Activated CD4-positive, alpha-beta T cell treated with anti-CD3 and anti-CD28 coated beads for 36 hours (primary cell): ENCODE data around the gene MRTFB. TPM values are rescaled to one million over a fixed set of nuclear protein-coding genes. Genes with fewer than 3 reads are reported as not detected.

Experiments used
- ATAC-seq: fragments of 200-7000 bp; cut with Tn5 transposase; one replicate; pipeline ENCODE4 v1.10.0; 2021; ENCODE audit warnings: mild to moderate bottlenecking, moderate library complexity
- CTCF ChIA-PET: fragments of 350-600 bp; sonication (Branson Sonifier 250); formaldehyde crosslinking; loops from one replicate; lab custom pipeline; 2021; ENCODE audit warnings: antibody characterized with exemption; lab: Charles Lee
- POLR2A ChIA-PET: fragments of 350-600 bp; sonication (Branson Sonifier 250); formaldehyde crosslinking; loops from one replicate; lab custom pipeline; 2021; ENCODE audit warnings: antibody characterized with exemption, inconsistent platforms; lab: Charles Lee
- DNase-seq: peaks from one replicate; pipeline ENCODE4 v3.0.0-alpha.2; 2020
- H3K27ac Mint-ChIP-seq: one replicate; pipeline ENCODE4 v1.8.0; 2021; ENCODE audit warnings: mixed read lengths
- H3K27me3 Mint-ChIP-seq: one replicate; pipeline ENCODE4 v1.8.0; 2021; ENCODE audit warnings: mixed read lengths
- H3K36me3 Mint-ChIP-seq: one replicate; pipeline ENCODE4 v1.8.0; 2021; ENCODE audit warnings: low read depth, mixed read lengths
- H3K4me1 Mint-ChIP-seq: one replicate; pipeline ENCODE4 v1.8.0; 2021; ENCODE audit warnings: mixed read lengths
- H3K4me3 Mint-ChIP-seq: one replicate; pipeline ENCODE4 v1.8.0; 2021; ENCODE audit warnings: mild to moderate bottlenecking, moderate library complexity, mixed read lengths
- H3K9me3 Mint-ChIP-seq: one replicate; pipeline ENCODE4 v1.8.0; 2021; ENCODE audit warnings: low read depth, mixed read lengths
- intact Hi-C, 2 experiments: fragments of 100-400 bp; cut with DNase I in 1 of 2; cut with micrococcal nuclease in 1 of 2; formaldehyde crosslinking; loops; one replicate each; pipeline versions ENCODE4 v1.14.2 to v1.15.1; 2022 to 2024; cut with DNase I, micrococcal nuclease
- total RNA-seq, 2 experiments: library from RNA; stranded (reverse); gene quantifications; one replicate each; pipeline ENCODE4 v1.2.3, GENCODE V29; 2021

MRTFB gene
- total RNA-seq, 2 experiments from 2014 or later = 9.6 to 16.9 TPM

DNA sequence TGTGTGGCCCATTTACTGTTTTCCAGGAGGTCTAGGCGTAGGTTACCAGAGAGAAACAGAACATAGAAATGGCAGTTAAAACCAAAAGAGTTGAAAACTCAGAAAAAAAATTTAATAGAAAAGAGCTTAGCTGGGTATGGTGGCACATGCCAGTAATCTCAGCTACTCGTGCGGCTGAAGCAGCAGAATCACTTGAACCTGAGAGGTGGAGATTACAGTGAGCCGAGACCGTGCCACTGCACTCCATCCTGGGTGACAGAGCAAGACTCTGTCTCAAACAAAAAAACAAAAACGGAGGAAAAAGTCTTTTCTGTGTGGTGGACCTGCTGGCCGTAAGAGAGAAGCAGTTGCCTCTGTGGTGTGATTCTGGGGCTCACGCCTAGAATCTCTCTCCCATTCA is 35.8 kb downstream of the MRTFB start:
- ChIA-PET POLR2A (interaction anchor here (0.6 kb wide), 1 partner anchor 29 kb away, joined by 3 read pairs; no protein-coding TSS in a partner anchor), CTCF (interaction anchor here (0.6 kb wide), 1 partner anchor 14 kb away, joined by 4 read pairs; no protein-coding TSS in a partner anchor)
- DNase-seq (no peak), ATAC-seq (no peak)
- intact Hi-C loops = loop anchor here in 1 of 2 experiments (5.0 kb wide), 1 partner anchor 80 kb away; no protein-coding TSS in a partner anchor
- H3K4me1 Mint-ChIP-seq = peaks cover 48% of the 10 kb centered on the region
- no peak overlapping the region for H3K4me3 Mint-ChIP-seq
- H3K9me3 Mint-ChIP-seq = no peaks in the 10 kb centered on the region
- H3K27me3 Mint-ChIP-seq = no peaks in the 10 kb centered on the region
- H3K27ac Mint-ChIP-seq = no peak overlapping the region
- no peaks in the 10 kb centered on the region for H3K36me3 Mint-ChIP-seq

DNA sequence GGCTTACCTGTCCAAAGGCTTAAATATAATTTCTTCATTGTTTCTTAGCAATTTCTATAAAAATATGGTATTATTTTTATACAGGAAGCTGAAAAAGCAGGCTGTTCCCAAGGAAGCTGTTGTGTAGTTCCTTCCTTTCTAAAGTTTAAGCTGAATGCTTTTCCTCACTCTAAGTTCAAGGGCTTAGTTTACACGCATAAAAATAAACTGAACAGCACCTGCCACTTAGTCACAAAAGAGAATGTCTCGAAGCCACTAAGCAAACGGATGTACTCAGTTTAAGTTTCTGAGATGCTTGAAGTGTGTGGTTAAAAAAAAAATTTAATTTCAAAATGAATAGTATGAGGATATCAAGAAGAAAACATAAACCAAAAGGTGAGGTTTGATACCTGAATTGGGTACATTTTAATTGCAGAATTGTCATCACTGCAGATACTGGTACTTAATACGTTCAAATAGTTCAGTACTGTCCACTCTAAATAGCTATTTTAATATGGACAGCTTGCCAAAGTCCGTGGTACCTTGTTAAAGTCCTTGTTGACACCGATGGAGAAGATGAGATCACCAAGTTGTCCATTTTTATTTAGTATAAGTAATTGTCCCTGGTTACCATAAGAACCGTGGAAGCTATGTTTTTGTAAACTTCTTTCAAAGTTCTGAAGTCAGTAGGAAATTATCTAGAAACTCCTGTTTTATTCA is 38.1 kb downstream of the MRTFB start:
- Mint-ChIP-seq H3K9me3 (no peaks in the 10 kb centered on the region), H3K27ac (no peak overlapping the region), H3K36me3 (no peaks in the 10 kb centered on the region), H3K27me3 (no peaks in the 10 kb centered on the region), H3K4me1 (peaks cover 41% of the 10 kb centered on the region), H3K4me3 (no peak overlapping the region)
- intact Hi-C loops = loop anchor here in 1 of 2 experiments (5.0 kb wide), 1 partner anchor 78 kb away; no protein-coding TSS in a partner anchor
- DNase-seq = no peak
- ChIA-PET POLR2A (no interaction called here), CTCF (interaction anchor here (1.2 kb wide), 1 partner anchor 13 kb away, joined by 3 read pairs; no protein-coding TSS in a partner anchor)
- ATAC-seq = peak; percentile 64

DNA sequence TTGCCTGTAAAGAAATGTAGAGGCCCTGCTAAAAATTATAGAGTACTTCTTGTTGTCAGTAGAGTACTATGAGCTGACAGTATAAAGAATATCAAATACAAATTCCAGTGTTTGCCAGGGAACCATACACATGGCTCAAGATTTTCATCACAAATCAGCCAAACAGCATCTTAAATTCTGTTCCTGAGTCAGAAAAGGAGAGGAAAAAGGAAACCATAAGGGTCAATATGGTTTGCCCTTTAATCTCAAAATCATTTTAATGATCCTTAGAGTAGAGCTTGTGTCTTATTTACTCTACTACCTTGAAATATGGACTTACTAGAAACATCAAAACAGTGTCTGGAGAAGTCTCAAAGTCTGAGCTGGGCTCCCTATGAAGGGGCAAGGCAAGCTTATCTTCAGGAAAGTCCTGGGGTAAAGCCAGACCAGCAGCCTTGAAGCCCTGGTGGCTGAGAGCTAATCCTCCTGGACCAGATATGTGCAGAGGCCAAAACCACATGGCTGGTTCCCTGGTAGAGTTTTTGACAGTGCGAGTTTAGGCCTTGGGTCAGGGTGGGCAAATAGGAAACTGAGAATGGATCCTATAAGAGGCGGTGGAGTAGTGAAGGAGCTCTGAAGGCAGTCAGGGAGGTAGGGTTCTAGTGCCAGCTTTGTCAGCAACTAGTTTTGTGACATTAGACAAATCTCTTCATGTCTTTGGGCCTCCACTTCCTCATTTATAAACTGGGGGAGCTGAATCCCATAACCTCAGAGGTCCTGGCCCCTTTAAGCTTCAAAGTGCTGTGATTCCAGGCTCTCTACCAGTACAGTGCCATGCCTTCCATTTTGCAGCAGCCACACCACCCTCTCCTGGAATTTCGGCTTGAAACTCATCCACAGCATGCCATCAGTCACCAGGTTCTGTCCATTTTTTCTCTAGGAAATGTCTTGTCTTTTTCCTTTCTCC is 38.9 kb downstream of the MRTFB start:
- POLR2A ChIA-PET = no interaction called here
- Mint-ChIP-seq H3K4me1 (peaks cover 41% of the 10 kb centered on the region), H3K27me3 (no peaks in the 10 kb centered on the region), H3K9me3 (no peaks in the 10 kb centered on the region), H3K27ac (no peak overlapping the region), H3K36me3 (no peaks in the 10 kb centered on the region), H3K4me3 (no peak overlapping the region)
- intact Hi-C loops = loop anchor here in 1 of 2 experiments (5.0 kb wide), 1 partner anchor 77 kb away; no protein-coding TSS in a partner anchor
- ATAC-seq (no peak), DNase-seq (no peak)
- CTCF ChIA-PET = interaction anchor here (0.7 to 1.2 kb wide), 2 partner anchors 14 to 56 kb away, joined by 3 read pairs; no protein-coding TSS in a partner anchor

DNA sequence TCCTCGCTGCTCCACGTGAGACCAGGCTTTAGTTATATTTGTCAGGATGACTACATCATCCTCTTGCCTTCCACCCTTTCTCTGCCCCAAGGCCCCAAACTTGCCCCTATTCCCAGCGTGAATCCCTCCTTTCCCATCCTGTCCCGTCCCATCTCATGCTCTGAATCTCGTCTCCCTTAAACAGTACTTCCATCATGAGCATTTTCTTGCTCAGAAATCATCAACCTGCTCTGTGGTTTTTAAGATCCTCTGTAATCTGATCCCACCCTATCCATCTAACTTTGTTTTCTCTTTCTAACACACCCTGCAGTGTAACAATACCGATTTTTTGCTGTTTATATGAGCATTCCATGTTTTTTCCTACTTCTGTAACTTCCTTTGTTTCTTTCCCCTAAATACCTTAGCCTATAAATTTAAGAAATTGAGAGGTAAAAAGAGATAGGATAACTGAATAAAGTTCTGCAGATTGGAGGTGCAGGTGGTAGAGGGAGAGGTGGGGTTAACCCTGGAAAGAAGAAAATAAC is 39.7 kb downstream of the MRTFB start:
- H3K27ac Mint-ChIP-seq = no peak overlapping the region
- H3K9me3 Mint-ChIP-seq = no peaks in the 10 kb centered on the region
- DNase-seq (no peak), ATAC-seq (no peak)
- intact Hi-C loops = no loop called here
- POLR2A ChIA-PET = no interaction called here
- no peaks in the 10 kb centered on the region for H3K36me3 Mint-ChIP-seq
- no peak overlapping the region for H3K4me3 Mint-ChIP-seq
- CTCF ChIA-PET = no interaction called here
- no peaks in the 10 kb centered on the region for H3K27me3 Mint-ChIP-seq
- peaks cover 39% of the 10 kb centered on the region for H3K4me1 Mint-ChIP-seq

DNA sequence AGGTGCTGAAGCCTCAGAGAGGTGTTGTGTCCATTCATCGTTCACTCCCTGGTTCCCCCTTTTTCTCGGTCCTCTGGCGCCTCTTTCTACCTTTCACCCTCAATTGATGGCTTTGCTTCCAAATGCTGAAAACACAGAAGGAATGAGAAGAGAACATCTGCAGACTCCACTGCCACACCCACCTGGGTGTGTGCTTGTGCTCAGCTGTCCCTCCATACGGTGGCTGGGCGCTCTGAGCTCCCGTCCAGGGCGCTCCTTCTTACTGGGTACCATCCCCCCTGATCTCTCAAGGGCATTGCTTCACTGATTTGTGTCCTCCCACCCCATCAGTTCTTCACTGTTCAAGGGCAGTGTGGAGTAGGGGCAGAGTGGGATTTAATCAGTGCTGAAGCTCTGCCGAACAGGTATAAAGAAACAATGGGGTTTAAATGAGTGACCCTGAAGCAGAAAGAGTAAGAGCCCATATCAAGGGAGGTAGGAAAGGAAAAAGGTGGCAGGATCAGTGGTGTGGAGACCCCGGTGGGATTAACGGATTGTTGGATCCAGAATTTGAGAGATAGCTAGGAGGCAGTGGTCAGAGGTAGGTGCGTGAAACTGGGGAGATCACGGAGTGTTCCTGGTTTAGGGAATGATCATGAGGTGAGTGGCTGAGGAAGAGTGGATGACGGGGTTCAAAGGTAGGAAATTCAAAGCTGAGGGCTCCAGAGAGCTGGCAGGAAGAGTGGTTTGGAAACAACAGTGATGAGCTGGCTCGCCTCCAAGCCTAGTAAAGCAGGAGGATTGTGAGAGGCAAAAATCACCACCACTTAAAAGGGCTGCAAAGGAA is 40.8 kb downstream of the MRTFB start:
- ChIA-PET CTCF (interaction anchor here (1.3 kb wide), 1 partner anchor 11 kb away, joined by 4 read pairs; no protein-coding TSS in a partner anchor), POLR2A (interaction anchor here (0.6 kb wide), 1 partner anchor 395 kb away, joined by 4 read pairs; no protein-coding TSS in a partner anchor)
- Mint-ChIP-seq H3K4me3 (no peak overlapping the region), H3K9me3 (no peaks in the 10 kb centered on the region), H3K27ac (no peak overlapping the region), H3K27me3 (no peaks in the 10 kb centered on the region), H3K4me1 (peaks cover 38% of the 10 kb centered on the region), H3K36me3 (no peaks in the 10 kb centered on the region)
- ATAC-seq (no peak), DNase-seq (peak; percentile 7)
- intact Hi-C loops = no loop called here

DNA sequence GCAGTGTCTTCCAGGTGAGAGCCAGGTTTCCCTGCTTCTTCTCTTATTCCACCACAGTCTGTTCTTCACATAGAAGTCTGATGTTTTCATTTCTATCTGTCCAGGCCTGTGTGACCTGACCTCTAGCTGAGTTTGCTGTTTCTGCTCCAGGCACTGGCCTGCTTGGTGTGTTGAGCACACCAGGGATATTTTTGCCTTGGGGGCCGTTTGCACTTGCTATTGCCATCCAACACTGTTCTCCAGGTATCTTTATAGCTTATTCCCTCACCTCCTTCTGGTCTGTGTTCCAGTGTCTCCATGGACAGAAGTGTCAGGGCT is 41.4 kb downstream of the MRTFB start:
- POLR2A ChIA-PET = interaction anchor here (0.6 kb wide), 1 partner anchor 395 kb away, joined by 4 read pairs; no protein-coding TSS in a partner anchor
- H3K4me1 Mint-ChIP-seq = peaks cover 37% of the 10 kb centered on the region
- ATAC-seq (no peak), DNase-seq (no peak)
- CTCF ChIA-PET = interaction anchor here (1.3 kb wide), 1 partner anchor 12 kb away, joined by 4 read pairs; no protein-coding TSS in a partner anchor
- H3K36me3 Mint-ChIP-seq = no peaks in the 10 kb centered on the region
- intact Hi-C loops = no loop called here
- no peaks in the 10 kb centered on the region for H3K9me3 Mint-ChIP-seq
- H3K27ac Mint-ChIP-seq = no peak overlapping the region
- no peaks in the 10 kb centered on the region for H3K27me3 Mint-ChIP-seq
- no peak overlapping the region for H3K4me3 Mint-ChIP-seq

DNA sequence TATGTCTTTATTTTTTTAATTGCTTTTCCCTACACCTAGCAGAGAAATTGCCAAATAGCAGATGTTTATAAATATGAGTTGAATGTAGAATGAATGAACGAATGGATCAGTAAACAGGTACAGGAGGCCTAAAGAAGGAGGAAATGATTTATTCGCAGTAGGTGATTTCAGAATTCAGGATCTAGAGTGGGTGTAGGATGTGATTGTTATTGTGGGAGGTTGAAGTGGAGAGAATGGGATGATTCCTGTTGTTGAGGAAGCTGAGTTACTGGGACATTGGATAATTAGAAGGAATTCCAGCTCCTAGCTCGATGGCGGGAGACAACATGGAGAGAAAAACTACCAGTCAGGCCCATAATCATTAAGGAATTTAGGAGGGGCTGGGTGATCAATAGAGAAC is 42.2 kb downstream of the MRTFB start:
- H3K9me3 Mint-ChIP-seq = no peaks in the 10 kb centered on the region
- H3K4me3 Mint-ChIP-seq = no peak overlapping the region
- H3K36me3 Mint-ChIP-seq = no peaks in the 10 kb centered on the region
- ATAC-seq = no peak
- H3K4me1 Mint-ChIP-seq = peaks cover 30% of the 10 kb centered on the region
- CTCF ChIA-PET = interaction anchor here (0.8 kb wide), 1 partner anchor 11 kb away, joined by 5 read pairs; no protein-coding TSS in a partner anchor
- H3K27me3 Mint-ChIP-seq = no peaks in the 10 kb centered on the region
- no peak overlapping the region for H3K27ac Mint-ChIP-seq
- POLR2A ChIA-PET = no interaction called here
- intact Hi-C loops = no loop called here
- DNase-seq = no peak

DNA sequence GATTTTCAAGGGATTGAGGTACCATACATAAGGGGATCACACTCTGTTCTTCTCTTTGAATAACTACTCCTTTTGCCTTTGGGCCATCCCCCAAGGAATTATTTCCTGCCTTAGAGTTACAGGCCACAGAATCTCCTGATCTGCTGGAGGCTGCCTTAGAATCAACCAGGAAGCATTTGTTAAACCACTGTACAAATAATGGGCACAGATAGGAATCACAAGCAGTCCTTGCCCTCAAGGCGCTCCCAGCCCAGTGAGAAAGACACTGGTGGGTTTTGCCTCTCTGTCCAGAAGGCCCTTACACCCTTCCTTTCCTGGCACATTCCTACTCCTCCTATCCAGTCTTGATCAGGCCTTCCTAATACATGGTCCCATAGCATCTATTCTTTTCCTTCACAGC is 45.9 kb downstream of the MRTFB start:
- no peaks in the 10 kb centered on the region for H3K27me3 Mint-ChIP-seq
- POLR2A ChIA-PET = no interaction called here

DNA sequence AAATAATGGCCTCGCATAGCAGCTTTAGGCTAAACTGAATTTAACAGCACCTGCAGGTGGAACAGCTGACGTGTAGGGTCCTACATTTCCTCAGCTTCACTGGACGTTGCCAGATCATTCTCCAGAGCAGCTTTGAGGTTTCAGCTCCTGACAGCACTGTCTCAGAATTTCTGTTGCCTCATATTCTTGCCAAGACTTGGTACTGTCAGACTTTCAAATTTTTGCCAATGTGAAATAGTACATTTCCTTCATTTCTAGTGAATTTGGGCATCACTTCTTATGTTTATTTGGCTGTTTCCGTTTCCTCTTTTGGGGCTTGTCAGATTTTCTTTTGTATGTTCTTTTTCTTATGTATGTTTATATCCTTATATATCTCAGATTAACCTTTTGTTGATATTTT is 48.7 kb downstream of the MRTFB start:
- ChIA-PET CTCF (interaction anchor here (0.9 to 1.1 kb wide), 2 partner anchors 18 to 35 kb away, joined by 3 read pairs; no protein-coding TSS in a partner anchor), POLR2A (interaction anchor here (0.6 kb wide), 1 partner anchor 183 kb away, joined by 9 read pairs; no protein-coding TSS in a partner anchor)
- H3K4me3 Mint-ChIP-seq = no peak overlapping the region
- no peaks in the 10 kb centered on the region for H3K27me3 Mint-ChIP-seq
- no peaks in the 10 kb centered on the region for H3K9me3 Mint-ChIP-seq
- H3K4me1 Mint-ChIP-seq = peaks cover 15% of the 10 kb centered on the region
- intact Hi-C loops = no loop called here
- no peak for ATAC-seq
- no peak overlapping the region for H3K27ac Mint-ChIP-seq
- DNase-seq = no peak
- H3K36me3 Mint-ChIP-seq = peaks cover 8% of the 10 kb centered on the region

More for the DNA sequence above, 45.9 kb downstream of the MRTFB start:
- Mint-ChIP-seq H3K36me3 (peaks cover 3% of the 10 kb centered on the region), H3K27ac (no peak overlapping the region), H3K4me1 (peaks cover 17% of the 10 kb centered on the region), H3K4me3 (no peak overlapping the region), H3K9me3 (no peaks in the 10 kb centered on the region)
- DNase-seq (no peak), ATAC-seq (no peak)
- intact Hi-C loops = no loop called here
- CTCF ChIA-PET = interaction anchor here (1.3 kb wide), 1 partner anchor 11 kb away, joined by 3 read pairs; no protein-coding TSS in a partner anchor

DNA sequence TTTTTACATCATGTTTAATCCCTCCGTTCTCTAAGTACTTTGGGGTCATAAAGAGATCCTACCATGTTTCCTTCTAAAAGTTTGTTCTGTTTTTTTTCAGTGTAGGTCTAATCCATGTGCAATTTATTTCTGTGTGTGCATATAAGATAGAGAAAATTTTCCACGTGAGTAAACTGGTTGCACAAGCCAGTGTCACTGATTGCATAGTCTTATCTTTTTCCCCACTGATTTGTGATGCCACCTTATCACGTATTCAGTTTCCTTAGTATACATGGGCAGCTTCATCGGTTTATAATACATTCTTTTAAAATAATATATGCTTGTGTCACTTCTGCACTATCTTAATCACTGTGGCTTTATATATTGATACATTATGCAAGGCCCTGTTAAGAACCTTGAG is 49.2 kb downstream of the MRTFB start:
- intact Hi-C loops = no loop called here
- peaks cover 8% of the 10 kb centered on the region for H3K36me3 Mint-ChIP-seq
- CTCF ChIA-PET = interaction anchor here (0.9 to 1.1 kb wide), 2 partner anchors 18 to 36 kb away, joined by 3 read pairs; no protein-coding TSS in a partner anchor
- POLR2A ChIA-PET = interaction anchor here (0.6 kb wide), 1 partner anchor 184 kb away, joined by 9 read pairs; no protein-coding TSS in a partner anchor
- peaks cover 15% of the 10 kb centered on the region for H3K4me1 Mint-ChIP-seq
- ATAC-seq (no peak), DNase-seq (no peak)
- no peaks in the 10 kb centered on the region for H3K9me3 Mint-ChIP-seq
- H3K4me3 Mint-ChIP-seq = no peak overlapping the region
- no peaks in the 10 kb centered on the region for H3K27me3 Mint-ChIP-seq
- H3K27ac Mint-ChIP-seq = no peak overlapping the region
